Activated naive CD8-positive, alpha-beta T cell (primary cell): Measurements from ENCODE around the gene FADS6.
A peak's percentile ranks its signal among the peaks of the same experiment; 100 is the strongest.
"Not testable (repeated sequence)": the region's sequence is repeated elsewhere in the genome, so short reads cannot be mapped to it uniquely, and the experiment has no call there.

Experiments
- H3K27ac Mint-ChIP-seq: one replicate; pipeline ENCODE4 v1.8.0; 2021; ENCODE audit warnings: mixed read lengths
- H3K27me3 Mint-ChIP-seq: one replicate; pipeline ENCODE4 v1.8.0; 2021; ENCODE audit warnings: mixed read lengths
- H3K36me3 Mint-ChIP-seq: one replicate; pipeline ENCODE4 v1.8.0; 2021; ENCODE audit warnings: mixed read lengths
- H3K4me1 Mint-ChIP-seq: one replicate; pipeline ENCODE4 v1.8.0; 2021; ENCODE audit warnings: low read depth, mixed read lengths
- H3K4me3 Mint-ChIP-seq: one replicate; pipeline ENCODE4 v1.8.0; 2021; ENCODE audit warnings: mild to moderate bottlenecking, mixed read lengths
- H3K9me3 Mint-ChIP-seq: one replicate; pipeline ENCODE4 v1.8.0; 2021; ENCODE audit warnings: low read depth, mixed read lengths

Gene FADS6

GRCh38 chr17:74907012-74907411 lies 13.6 kb upstream of the FADS6 start:
- Mint-ChIP-seq H3K36me3 (no peaks in the 10 kb centered on the region), H3K27me3 (peaks cover 2% of the 10 kb centered on the region), H3K4me1 (no peaks in the 10 kb centered on the region), H3K27ac (no peak overlapping the region), H3K4me3 (no peak overlapping the region), H3K9me3 (no peaks in the 10 kb centered on the region)

GRCh38 chr17:74906214-74906793 lies 12.9 kb upstream of the FADS6 start:
- not testable (repeated sequence) for H3K27ac Mint-ChIP-seq, H3K4me1 Mint-ChIP-seq, H3K36me3 Mint-ChIP-seq, H3K27me3 Mint-ChIP-seq, H3K9me3 Mint-ChIP-seq, H3K4me3 Mint-ChIP-seq

DNA sequence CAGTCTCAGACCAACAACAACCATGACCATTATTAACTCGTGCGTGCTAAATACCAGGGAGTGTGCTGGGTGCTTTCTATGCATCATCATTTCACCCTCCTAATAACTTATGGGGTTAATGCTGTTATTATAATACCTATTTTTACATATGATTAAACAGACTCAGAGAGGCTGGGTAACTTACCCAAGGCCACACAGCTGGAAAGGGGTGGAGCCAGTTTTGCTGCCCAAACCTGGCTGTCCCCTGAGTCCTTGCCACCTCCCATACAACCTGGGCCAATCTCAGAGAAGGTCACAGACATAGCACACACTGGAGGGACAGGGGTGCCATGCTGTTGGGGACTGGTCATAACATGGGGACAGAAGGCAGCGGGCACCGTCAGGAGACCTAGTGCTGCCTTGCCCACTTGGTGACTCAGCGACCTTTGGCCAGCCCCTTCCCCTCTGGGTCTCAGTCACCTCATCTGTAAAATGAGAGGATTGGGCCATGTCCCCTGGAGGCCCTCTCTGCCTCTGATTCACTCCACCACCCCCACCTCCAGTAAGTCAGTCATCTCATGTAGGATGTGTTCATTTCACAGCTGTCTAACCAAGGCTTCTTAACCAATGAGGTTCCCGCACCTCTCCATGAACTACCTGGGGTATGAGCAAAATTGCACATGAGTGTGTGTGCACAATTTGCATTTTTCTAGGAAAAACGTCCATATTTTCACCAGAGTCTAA lies 11.4 kb upstream of the FADS6 start:
- Mint-ChIP-seq H3K4me3 (no peak overlapping the region), H3K9me3 (no peaks in the 10 kb centered on the region)

DNA sequence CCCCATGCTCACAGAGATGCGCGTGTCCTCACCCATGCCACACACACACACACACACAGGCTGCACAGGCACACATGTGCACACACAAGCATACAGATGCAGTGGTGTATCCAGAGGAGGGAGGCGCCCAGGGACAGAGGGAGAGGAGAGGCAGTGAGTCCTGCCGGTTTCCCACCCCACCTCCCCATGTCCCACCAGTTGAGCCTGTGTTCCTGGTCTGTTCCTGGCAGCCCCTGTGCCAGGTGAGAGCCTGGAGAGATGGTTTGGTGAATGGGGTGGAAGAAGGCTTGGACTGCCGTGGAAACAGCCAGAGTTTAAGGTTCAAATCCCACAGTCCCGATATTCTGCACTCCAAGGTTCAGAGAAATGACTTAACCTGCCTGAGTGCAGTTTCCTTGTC lies 10.2 kb upstream of the FADS6 start:
- Mint-ChIP-seq H3K36me3 (no peaks in the 10 kb centered on the region), H3K4me1 (no peaks in the 10 kb centered on the region), H3K27me3 (peaks cover 2% of the 10 kb centered on the region), H3K4me3 (no peak overlapping the region), H3K9me3 (no peaks in the 10 kb centered on the region), H3K27ac (no peak overlapping the region)

More for the DNA sequence above, 11.4 kb upstream of the FADS6 start:
- no peaks in the 10 kb centered on the region for H3K4me1 Mint-ChIP-seq
- no peaks in the 10 kb centered on the region for H3K36me3 Mint-ChIP-seq
- H3K27ac Mint-ChIP-seq: no peak overlapping the region
- H3K27me3 Mint-ChIP-seq: peaks cover 2% of the 10 kb centered on the region

DNA sequence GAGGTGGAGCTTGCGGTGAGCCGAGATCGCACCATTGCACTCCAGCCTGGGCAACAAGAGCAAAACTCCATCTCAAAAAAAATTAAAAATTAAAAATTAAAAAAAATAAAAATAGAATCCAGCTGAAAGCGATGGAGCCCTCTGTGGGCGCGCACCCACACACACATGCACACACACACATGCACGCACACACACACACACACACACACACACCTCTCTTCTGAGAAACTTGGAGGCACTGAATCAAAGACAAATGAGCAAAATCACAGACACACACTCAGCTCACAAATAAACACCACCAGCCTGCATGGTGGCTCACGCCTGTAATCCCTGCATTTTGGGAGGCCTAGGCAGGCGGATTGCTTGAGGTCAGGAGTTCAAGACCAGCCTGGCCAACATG lies 9.6 kb upstream of the FADS6 start:
- H3K4me3 Mint-ChIP-seq: no peak overlapping the region
- no peaks in the 10 kb centered on the region for H3K4me1 Mint-ChIP-seq
- H3K36me3 Mint-ChIP-seq: no peaks in the 10 kb centered on the region
- H3K9me3 Mint-ChIP-seq: no peaks in the 10 kb centered on the region
- H3K27ac Mint-ChIP-seq: no peak overlapping the region
- peaks cover 2% of the 10 kb centered on the region for H3K27me3 Mint-ChIP-seq

GRCh38 chr17:74901353-74902135 lies 8.1 kb upstream of the FADS6 start:
- no peak overlapping the region for H3K27ac Mint-ChIP-seq
- no peaks in the 10 kb centered on the region for H3K9me3 Mint-ChIP-seq
- no peaks in the 10 kb centered on the region for H3K36me3 Mint-ChIP-seq
- H3K4me3 Mint-ChIP-seq: no peak overlapping the region
- no peaks in the 10 kb centered on the region for H3K4me1 Mint-ChIP-seq
- H3K27me3 Mint-ChIP-seq: peaks cover 4% of the 10 kb centered on the region

DNA sequence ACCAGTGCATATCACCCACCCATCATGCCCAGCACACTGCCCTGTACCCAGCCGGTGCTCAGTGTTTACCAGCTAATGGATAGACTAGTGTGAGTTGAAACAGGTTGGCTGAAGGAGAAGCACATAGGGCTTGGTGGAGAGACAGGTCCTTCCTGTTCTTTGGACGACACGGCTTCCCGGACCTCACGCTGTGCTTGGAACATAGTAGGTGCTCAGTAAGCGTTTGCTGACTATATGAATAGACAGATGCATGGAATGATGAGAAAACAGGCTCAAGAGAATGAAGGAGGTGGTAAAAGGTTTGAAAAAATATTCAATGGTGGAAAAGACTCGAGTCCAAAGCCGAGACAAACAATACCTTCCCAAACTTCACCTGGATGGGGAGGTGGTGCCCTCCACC lies 6.8 kb upstream of the FADS6 start:
- Mint-ChIP-seq H3K4me1 (no peaks in the 10 kb centered on the region), H3K9me3 (no peaks in the 10 kb centered on the region), H3K36me3 (no peaks in the 10 kb centered on the region), H3K4me3 (no peak overlapping the region), H3K27ac (no peak overlapping the region), H3K27me3 (peaks cover 10% of the 10 kb centered on the region)

DNA sequence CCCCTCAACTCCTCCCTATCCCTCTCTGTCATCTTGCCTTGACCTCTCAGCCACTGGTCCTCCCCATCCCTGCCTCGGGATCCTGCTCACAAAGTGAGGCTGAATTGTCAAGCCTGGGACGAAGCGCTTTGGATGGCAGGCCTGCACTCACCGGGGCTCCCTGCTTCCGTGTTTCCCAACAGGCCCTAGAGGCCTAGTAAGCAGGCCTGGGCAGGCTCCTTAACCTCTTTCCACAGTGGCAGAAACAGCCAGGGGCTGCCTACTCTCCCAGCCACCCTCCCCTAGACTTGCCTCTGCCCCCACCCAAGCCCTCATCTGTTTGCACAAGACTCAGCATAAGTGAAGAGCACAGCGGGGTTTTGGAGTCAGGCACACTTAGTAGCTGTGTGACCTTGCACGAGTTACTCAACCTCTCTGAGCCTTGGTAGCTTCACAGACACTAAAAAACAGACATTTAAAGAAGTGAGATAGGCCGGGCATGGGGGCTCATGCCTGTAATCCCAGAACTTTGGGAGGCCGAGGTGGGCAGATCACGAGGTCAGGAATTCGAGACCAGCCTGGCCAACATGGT lies 5.0 kb upstream of the FADS6 start:
- H3K36me3 Mint-ChIP-seq: no peaks in the 10 kb centered on the region
- H3K27me3 Mint-ChIP-seq: peaks cover 18% of the 10 kb centered on the region
- no peaks in the 10 kb centered on the region for H3K9me3 Mint-ChIP-seq
- H3K27ac Mint-ChIP-seq: no peak overlapping the region
- H3K4me1 Mint-ChIP-seq: peaks cover 4% of the 10 kb centered on the region
- H3K4me3 Mint-ChIP-seq: no peak overlapping the region

GRCh38 chr17:74893936-74894671 lies 671 bp upstream of the FADS6 start:
- Mint-ChIP-seq H3K4me3 (peak overlapping the region; percentile 89), H3K4me1 (peaks cover 4% of the 10 kb centered on the region), H3K27ac (no peak overlapping the region), H3K27me3 (peaks cover 24% of the 10 kb centered on the region), H3K9me3 (no peaks in the 10 kb centered on the region), H3K36me3 (no peaks in the 10 kb centered on the region)

GRCh38 chr17:74892013-74892841 lies 1.2 kb downstream of the FADS6 start:
- Mint-ChIP-seq H3K4me1 (peaks cover 4% of the 10 kb centered on the region), H3K36me3 (no peaks in the 10 kb centered on the region), H3K9me3 (no peaks in the 10 kb centered on the region), H3K4me3 (no peak overlapping the region), H3K27me3 (peaks cover 24% of the 10 kb centered on the region), H3K27ac (no peak overlapping the region)

DNA sequence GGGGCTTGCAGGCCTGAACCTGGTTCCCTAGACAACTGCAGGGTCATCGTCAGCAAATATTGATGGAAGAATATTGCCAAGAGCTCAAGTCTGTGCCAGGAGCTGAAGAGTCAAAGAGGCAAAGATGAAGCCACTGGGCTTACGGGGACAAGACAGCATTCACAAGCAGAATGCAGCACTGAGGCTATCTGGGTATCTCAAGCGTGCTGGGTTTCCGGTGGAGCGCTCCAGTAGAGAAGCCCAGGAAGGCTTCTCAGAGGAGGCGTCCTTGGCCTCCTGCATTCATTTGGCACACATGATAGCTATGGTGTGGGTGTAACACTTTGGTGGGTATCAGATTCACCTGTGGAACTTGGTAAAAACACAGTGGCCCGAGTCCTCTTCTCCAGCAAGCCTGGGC lies 2.9 kb downstream of the FADS6 start:
- Mint-ChIP-seq H3K4me3 (no peak overlapping the region), H3K9me3 (no peaks in the 10 kb centered on the region), H3K4me1 (peaks cover 4% of the 10 kb centered on the region), H3K36me3 (no peaks in the 10 kb centered on the region), H3K27ac (no peak overlapping the region), H3K27me3 (peaks cover 20% of the 10 kb centered on the region)

DNA sequence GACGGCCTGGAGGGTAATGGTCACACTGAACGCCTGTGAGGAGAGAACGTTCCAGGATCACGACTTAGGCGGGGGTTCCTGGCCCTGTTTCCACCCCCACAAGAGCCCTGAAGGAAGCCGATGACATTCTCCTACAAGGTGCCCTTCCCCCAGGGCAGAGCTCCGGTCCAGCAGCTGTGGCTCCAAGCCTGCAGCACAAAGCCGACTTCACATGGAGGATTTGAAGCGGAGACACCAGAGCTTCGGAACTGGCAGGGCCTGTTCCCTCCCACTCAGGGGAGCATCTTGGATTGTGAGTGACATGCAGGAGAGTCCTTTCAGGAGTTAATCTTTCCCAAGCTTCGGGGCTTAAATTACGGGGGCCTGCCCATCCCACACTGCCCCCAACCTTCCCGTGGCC lies 5.0 kb downstream of the FADS6 start:
- H3K36me3 Mint-ChIP-seq: no peaks in the 10 kb centered on the region

GRCh38 chr17:74883241-74883745 lies 10.1 kb downstream of the FADS6 start:
- Mint-ChIP-seq H3K27ac (no peak overlapping the region), H3K27me3 (peaks cover 4% of the 10 kb centered on the region)

More for the DNA sequence above, 5.0 kb downstream of the FADS6 start:
- no peaks in the 10 kb centered on the region for H3K4me1 Mint-ChIP-seq
- no peak overlapping the region for H3K27ac Mint-ChIP-seq
- no peak overlapping the region for H3K4me3 Mint-ChIP-seq
- no peaks in the 10 kb centered on the region for H3K9me3 Mint-ChIP-seq
- H3K27me3 Mint-ChIP-seq: peaks cover 10% of the 10 kb centered on the region

More at GRCh38 chr17:74883241-74883745, 10.1 kb downstream of the FADS6 start:
- H3K4me1 Mint-ChIP-seq: no peaks in the 10 kb centered on the region
- H3K9me3 Mint-ChIP-seq: no peaks in the 10 kb centered on the region
- H3K4me3 Mint-ChIP-seq: no peak overlapping the region
- no peaks in the 10 kb centered on the region for H3K36me3 Mint-ChIP-seq
